HCT116 (cell line): ENCODE results near the gene GPN2.

Experiments
- CTCF ChIP-seq, 3 experiments: fragments of 200-600 bp in 1 of 3; sonication (generic) in 1 of 3; IDR thresholded peaks in 2 of 3; conservative IDR thresholded peaks in 1 of 3; 2 replicates each; pipeline ENCODE4 v1.5.1; 2012 to 2017; ENCODE audit warnings: low read depth in 2 of 3, low read length in 2 of 3, antibody characterized with exemption in 1 of 3, borderline replicate concordance in 1 of 3, control low read depth in 1 of 3, mild to moderate bottlenecking in 1 of 3, mixed read lengths in 1 of 3, mixed run types in 1 of 3, moderate library complexity in 1 of 3; ENCODE audit not compliant: insufficient read depth in 1 of 3
- EZH2 ChIP-seq: fragments of 200-600 bp; sonication (generic); IDR thresholded peaks from 2 replicates; pipeline ENCODE4 v1.6.1; 2017; ENCODE audit warnings: antibody characterized with exemption, mixed run types
- EZH2phosphoT487 ChIP-seq: fragments of 200-600 bp; IDR thresholded peaks from 2 replicates; pipeline ENCODE4 v1.6.1; 2018; ENCODE audit warnings: antibody characterized with exemption, borderline replicate concordance
- MAX ChIP-seq: IDR thresholded peaks from 2 replicates; pipeline ENCODE4 v1.6.1; 2012
- RAD21 ChIP-seq: IDR thresholded peaks from 2 replicates; pipeline ENCODE4 v1.6.1; 2012; ENCODE audit warnings: low read depth, mild to moderate bottlenecking

GRCh38 chr1:26839779-26840178 is 50.3 kb downstream of the GPN2 start:
- TF ChIP-seq CTCF (IDR thresholded peaks at IDR 0.05 in 2 of 3, conservative IDR thresholded peaks at IDR 0.05 in 1 of 3; ENCODE audit: borderline replicate concordance in 1 of 3, insufficient read depth in 1 of 3, low read depth in 2 of 3, low read length in 2 of 3) (no peak), EZH2 (no peak), RAD21 (no peak), EZH2phosphoT487 (no peak), MAX (no peak)
